ENCODE results near the gene MID2. TPM values are rescaled to one million over a fixed set of nuclear protein-coding genes. Genes with fewer than 3 reads are reported as not detected.
A peak's percentile ranks its signal among the peaks of the same experiment; 100 is the strongest.

Gene MID2
- total and polyA plus RNA-seq, 3 donors from 2014 or later = 6.5 to 15.2 (median 11.3) TPM

DNA sequence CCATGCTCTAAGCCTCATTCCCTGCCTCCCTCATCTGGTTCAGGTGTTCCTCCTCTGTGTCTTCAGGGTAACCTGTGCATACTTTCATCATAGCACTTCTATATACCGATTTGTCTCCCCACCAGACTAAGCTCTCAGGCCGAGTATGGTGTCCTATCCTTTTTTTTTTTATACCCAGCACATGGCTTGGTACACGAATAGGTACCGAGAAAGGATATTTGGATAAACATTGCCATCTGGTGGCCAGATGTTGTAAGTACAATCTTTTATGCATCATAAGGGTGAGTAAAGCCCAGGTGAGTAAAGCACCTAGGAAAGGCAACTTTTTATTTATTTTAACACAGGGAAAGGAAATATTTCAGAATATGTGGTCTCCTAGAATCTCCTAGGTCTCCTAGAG lies 68.4 kb downstream of the MID2 start:
- intact Hi-C loops (cut with DNase I; ENCODE audit: low total_unique reads) = no loop called here
- H3K4me1 ChIP-seq = no peaks in the 10 kb centered on the region
- no peaks in the 10 kb centered on the region for H3K36me3 ChIP-seq (ENCODE audit: low read depth, missing control alignments)
- H3K27ac ChIP-seq = no peak overlapping the region
- WGBS, 2 donors = 29 to 39% methylated on average over 4 of the region's 4 CpGs
- no peaks in the 10 kb centered on the region for H3K27me3 ChIP-seq
- no peak for DNase-seq
- H3K4me3 ChIP-seq = no peak overlapping the region
- no peaks in the 10 kb centered on the region for H3K9me3 ChIP-seq
- no peak for TF ChIP-seq POLR2A (IDR thresholded peaks at IDR 0.05)
- TF ChIP-seq, protein P1, sequence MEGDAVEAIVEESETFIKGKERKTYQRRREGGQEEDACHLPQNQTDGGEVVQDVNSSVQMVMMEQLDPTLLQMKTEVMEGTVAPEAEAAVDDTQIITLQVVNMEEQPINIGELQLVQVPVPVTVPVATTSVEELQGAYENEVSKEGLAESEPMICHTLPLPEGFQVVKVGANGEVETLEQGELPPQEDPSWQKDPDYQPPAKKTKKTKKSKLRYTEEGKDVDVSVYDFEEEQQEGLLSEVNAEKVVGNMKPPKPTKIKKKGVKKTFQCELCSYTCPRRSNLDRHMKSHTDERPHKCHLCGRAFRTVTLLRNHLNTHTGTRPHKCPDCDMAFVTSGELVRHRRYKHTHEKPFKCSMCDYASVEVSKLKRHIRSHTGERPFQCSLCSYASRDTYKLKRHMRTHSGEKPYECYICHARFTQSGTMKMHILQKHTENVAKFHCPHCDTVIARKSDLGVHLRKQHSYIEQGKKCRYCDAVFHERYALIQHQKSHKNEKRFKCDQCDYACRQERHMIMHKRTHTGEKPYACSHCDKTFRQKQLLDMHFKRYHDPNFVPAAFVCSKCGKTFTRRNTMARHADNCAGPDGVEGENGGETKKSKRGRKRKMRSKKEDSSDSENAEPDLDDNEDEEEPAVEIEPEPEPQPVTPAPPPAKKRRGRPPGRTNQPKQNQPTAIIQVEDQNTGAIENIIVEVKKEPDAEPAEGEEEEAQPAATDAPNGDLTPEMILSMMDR (IDR thresholded peaks at IDR 0.05) = peak in 2 of 3 experiments; percentile 26 to 50

DNA sequence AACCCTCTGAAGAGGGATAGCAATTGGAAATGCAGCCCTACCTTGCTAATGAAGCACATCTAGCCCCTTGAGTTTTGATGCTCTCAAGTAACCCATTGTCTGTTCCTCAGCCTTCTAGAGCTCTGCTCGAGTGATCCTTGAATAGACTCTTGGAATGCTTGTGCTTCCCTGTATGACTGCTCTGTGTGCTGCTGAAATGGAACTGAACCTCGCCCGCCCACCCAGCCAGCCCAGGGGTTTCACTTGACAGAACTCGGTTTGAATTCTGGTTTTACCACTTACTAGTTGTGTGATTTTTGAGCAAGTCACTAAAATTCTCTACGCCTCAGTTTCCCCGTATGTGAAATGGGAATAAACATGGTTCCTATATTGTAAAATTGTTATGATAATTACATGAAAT lies 77.1 kb downstream of the MID2 start:
- intact Hi-C loops (cut with DNase I; ENCODE audit: low total_unique reads) = no loop called here
- H3K4me1 ChIP-seq = no peaks in the 10 kb centered on the region
- H3K4me3 ChIP-seq = no peak overlapping the region
- DNase-seq = no peak
- WGBS, 2 donors = 92 to 93% methylated on average over 5 to 6 of the region's 6 CpGs
- no peaks in the 10 kb centered on the region for H3K9me3 ChIP-seq
- H3K27me3 ChIP-seq = no peaks in the 10 kb centered on the region
- H3K27ac ChIP-seq = no peak overlapping the region
- TF ChIP-seq, protein P1 (IDR thresholded peaks at IDR 0.05) = no peak
- TF ChIP-seq POLR2A (IDR thresholded peaks at IDR 0.05) = no peak
- no peaks in the 10 kb centered on the region for H3K36me3 ChIP-seq (ENCODE audit: low read depth, missing control alignments)

DNA sequence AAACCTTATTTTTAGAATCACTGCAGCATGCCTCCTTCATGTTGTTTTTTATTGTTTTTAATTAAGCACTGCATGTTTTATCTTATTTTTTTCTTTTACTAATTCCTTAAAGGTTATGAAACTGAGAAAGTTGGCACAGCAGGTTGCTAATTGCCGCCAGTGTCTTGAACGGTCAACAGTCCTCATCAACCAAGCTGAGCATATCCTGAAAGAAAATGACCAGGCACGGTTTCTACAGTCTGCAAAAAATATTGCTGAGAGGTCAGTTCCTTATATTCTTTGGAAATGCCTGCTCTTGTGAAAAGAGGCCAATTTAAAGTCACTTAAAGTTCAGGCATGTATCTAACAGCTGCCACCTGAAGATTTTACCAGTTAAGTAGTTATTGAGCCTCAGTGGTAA lies 79.7 kb downstream of the MID2 start:
- Histone ChIP-seq H3K27me3 (no peaks in the 10 kb centered on the region), H3K4me1 (no peaks in the 10 kb centered on the region), H3K36me3 (ENCODE audit: low read depth, missing control alignments) (no peaks in the 10 kb centered on the region), H3K27ac (no peak overlapping the region), H3K9me3 (no peaks in the 10 kb centered on the region), H3K4me3 (no peak overlapping the region)
- intact Hi-C loops (cut with DNase I; ENCODE audit: low total_unique reads) = no loop called here
- WGBS, 2 donors = 87 to 98% methylated on average over 3 of the region's 3 CpGs
- no peak for DNase-seq
- no peak for TF ChIP-seq POLR2A (IDR thresholded peaks at IDR 0.05)
- TF ChIP-seq, protein P1 (IDR thresholded peaks at IDR 0.05) = no peak

DNA sequence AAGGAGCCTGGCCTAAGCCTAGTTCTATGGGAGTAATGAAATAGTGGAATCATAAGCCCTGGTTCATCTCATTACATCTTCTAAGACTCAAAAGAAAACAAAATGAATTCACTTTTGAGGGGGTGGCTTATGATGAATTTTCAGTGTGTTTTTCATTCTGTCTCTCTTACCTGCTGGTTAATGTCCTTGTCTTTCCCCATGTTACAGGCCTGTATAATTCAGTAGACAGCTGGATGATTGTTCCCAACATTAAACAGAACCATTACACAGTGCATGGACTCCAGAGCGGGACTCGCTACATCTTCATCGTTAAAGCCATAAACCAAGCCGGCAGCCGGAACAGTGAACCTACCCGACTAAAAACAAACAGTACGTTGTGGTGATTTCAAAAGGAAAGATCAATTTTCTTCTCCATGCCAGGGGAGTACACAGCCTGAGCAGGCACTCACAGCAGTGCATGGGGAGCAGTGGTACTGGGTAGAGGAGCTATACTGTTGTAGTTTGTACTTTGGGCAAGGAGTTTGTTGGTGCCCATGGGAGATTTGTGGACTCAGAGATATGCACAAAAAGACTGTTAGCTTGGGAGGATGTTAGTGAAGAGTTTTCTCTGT lies 98.6 kb downstream of the MID2 start:
- Histone ChIP-seq H3K4me3 (no peak overlapping the region), H3K27me3 (no peaks in the 10 kb centered on the region), H3K4me1 (no peaks in the 10 kb centered on the region), H3K9me3 (no peaks in the 10 kb centered on the region), H3K27ac (no peak overlapping the region), H3K36me3 (ENCODE audit: low read depth, missing control alignments) (no peaks in the 10 kb centered on the region)
- DNase-seq = no peak
- TF ChIP-seq POLR2A (IDR thresholded peaks at IDR 0.05) = no peak
- TF ChIP-seq, protein P1 (IDR thresholded peaks at IDR 0.05) = no peak
- intact Hi-C loops (cut with DNase I; ENCODE audit: low total_unique reads) = no loop called here
- WGBS, 2 donors = 97% methylated on average over 5 to 7 of the region's 7 CpGs

DNA sequence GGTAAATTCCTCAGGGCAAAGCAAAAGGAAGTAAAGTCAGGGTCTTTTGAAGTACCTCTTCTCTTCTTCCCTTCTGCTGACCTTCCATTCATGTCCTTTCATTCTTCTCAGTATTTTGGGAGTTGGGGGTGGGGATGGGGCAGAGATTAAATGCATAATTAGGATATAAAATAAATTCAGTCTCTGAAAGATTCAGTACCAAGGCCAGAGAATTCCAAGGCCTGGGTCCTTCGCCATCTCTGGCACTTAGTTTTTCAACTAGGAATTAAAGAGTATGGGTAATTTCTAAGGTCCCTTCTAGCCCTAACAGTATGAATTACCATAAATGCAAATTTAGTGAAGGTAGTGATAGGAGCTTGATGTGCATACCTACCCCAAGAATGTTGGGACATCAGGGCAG lies 108.6 kb downstream of the MID2 start:
- TF ChIP-seq POLR2A (IDR thresholded peaks at IDR 0.05) = no peak
- TF ChIP-seq, protein P1 (IDR thresholded peaks at IDR 0.05) = no peak
- 88 to 95% methylated on average over 1 of the region's 1 CpG for WGBS, 2 donors
- intact Hi-C loops (cut with DNase I; ENCODE audit: low total_unique reads) = no loop called here

More for the DNA sequence above, 108.6 kb downstream of the MID2 start:
- Histone ChIP-seq H3K9me3 (no peaks in the 10 kb centered on the region), H3K4me3 (no peak overlapping the region), H3K27me3 (no peaks in the 10 kb centered on the region), H3K27ac (no peak overlapping the region), H3K36me3 (ENCODE audit: low read depth, missing control alignments) (no peaks in the 10 kb centered on the region), H3K4me1 (no peaks in the 10 kb centered on the region)
- DNase-seq = no peak

All from testis (tissue), 3 donors.